Naive thymus-derived CD4-positive, alpha-beta T cell (primary cell): ENCODE data around the gene TM7SF3. TPM values are rescaled to one million over a fixed set of nuclear protein-coding genes. Genes with fewer than 3 reads are reported as not detected.
"Not testable (repeated sequence)": the region's sequence is repeated elsewhere in the genome, so short reads cannot be mapped to it uniquely, and the experiment has no call there.

ENCODE experiments used
- ATAC-seq: fragments of 150-1000 bp; cut with Tn5 transposase; 2 replicates; pipeline ENCODE4 v1.10.0; 2021; ENCODE audit warnings: mild to moderate bottlenecking, moderate library complexity
- CTCF ChIA-PET: fragments of 350-600 bp; sonication (Branson Sonifier 250); formaldehyde crosslinking; loops from one replicate; lab custom pipeline; 2021; ENCODE audit warnings: antibody characterized with exemption; lab: Charles Lee
- POLR2A ChIA-PET: fragments of 350-600 bp; sonication (Branson Sonifier 250); formaldehyde crosslinking; loops from one replicate; lab custom pipeline; 2021; ENCODE audit warnings: antibody characterized with exemption, inconsistent platforms; lab: Charles Lee
- DNase-seq, 9 donors: peaks; one replicate each; pipeline versions ENCODE4 v3.0.0 to v3.0.0-alpha.2; 2020 to 2022; ENCODE audit warnings: mixed read lengths in 1 of 9
- H3K27ac ChIP-seq: one replicate; pipeline ENCODE4 v1.7.0; 2013; ENCODE audit warnings: mild to moderate bottlenecking, low read depth, low read length, moderate library complexity
- H3K27me3 ChIP-seq, 2 donors: one replicate each; pipeline ENCODE4 v1.7.0; 2013; ENCODE audit warnings: low read length in 2 of 2, mild to moderate bottlenecking in 2 of 2, moderate library complexity in 2 of 2; ENCODE audit not compliant: control insufficient read depth in 2 of 2, insufficient read depth in 2 of 2
- H3K36me3 ChIP-seq, 3 experiments: 1 replicate in 2 of 3; 2 replicates in 1 of 3; pipeline ENCODE4 v1.7.0; 2013; ENCODE audit warnings: low read length in 3 of 3, mild to moderate bottlenecking in 3 of 3, moderate library complexity in 1 of 3; ENCODE audit not compliant: insufficient read depth in 3 of 3, control insufficient read depth in 2 of 3
- H3K4me1 ChIP-seq, 2 donors: one replicate each; pipeline ENCODE4 v1.7.0; 2013; ENCODE audit warnings: low read length in 2 of 2, mild to moderate bottlenecking in 2 of 2, moderate library complexity in 1 of 2; ENCODE audit not compliant: control insufficient read depth in 2 of 2, insufficient read depth in 2 of 2
- H3K4me3 ChIP-seq: 2 replicates; pipeline ENCODE4 v1.7.0; 2013; ENCODE audit warnings: mild to moderate bottlenecking, low read length
- H3K9me3 ChIP-seq, 3 experiments: 1 replicate in 2 of 3; 2 replicates in 1 of 3; pipeline ENCODE4 v1.7.0; 2013; ENCODE audit warnings: low read length in 3 of 3; ENCODE audit not compliant: control insufficient read depth in 2 of 3
- H3K27ac Mint-ChIP-seq, 9 donors: one replicate each; pipeline ENCODE4 v1.8.0; 2020 to 2022; ENCODE audit warnings: mixed read lengths in 9 of 9, mild to moderate bottlenecking in 8 of 9, moderate library complexity in 5 of 9, inconsistent platforms in 2 of 9
- H3K27me3 Mint-ChIP-seq, 5 donors: one replicate each; pipeline ENCODE4 v1.8.0; 2021 to 2022; ENCODE audit warnings: mixed read lengths in 5 of 5, mild to moderate bottlenecking in 1 of 5
- H3K36me3 Mint-ChIP-seq, 5 donors: one replicate each; pipeline ENCODE4 v1.8.0; 2020 to 2022; ENCODE audit warnings: mixed read lengths in 5 of 5, mild to moderate bottlenecking in 3 of 5, inconsistent platforms in 1 of 5
- H3K4me1 Mint-ChIP-seq, 7 donors: one replicate each; pipeline ENCODE4 v1.8.0; 2020 to 2022; ENCODE audit warnings: mixed read lengths in 7 of 7, mild to moderate bottlenecking in 3 of 7, inconsistent platforms in 1 of 7
- H3K4me3 Mint-ChIP-seq, 10 donors: one replicate each; pipeline ENCODE4 v1.8.0; 2020 to 2022; ENCODE audit warnings: mild to moderate bottlenecking in 10 of 10, mixed read lengths in 10 of 10, moderate library complexity in 6 of 10, inconsistent platforms in 2 of 10
- H3K9me3 Mint-ChIP-seq, 11 donors: one replicate each; pipeline ENCODE4 v1.8.0; 2020 to 2022; ENCODE audit warnings: mixed read lengths in 11 of 11, mild to moderate bottlenecking in 4 of 11, inconsistent platforms in 1 of 11, moderate library complexity in 1 of 11
- intact Hi-C, 2 donors: fragments of 100-400 bp; cut with micrococcal nuclease; formaldehyde crosslinking; loops; one replicate each; pipeline ENCODE4 v1.15.1; 2023
- polyA plus RNA-seq, 2 donors: library from polyadenylated mRNA; unstranded; fragments of 300-500 nt; fragmentation: Illumina TruSeq; gene quantifications; one replicate each; pipeline ENCODE4 v1.2.3, GENCODE V29; 2021
- total RNA-seq, 6 experiments: library from RNA in 5 of 6; stranded (reverse) in 5 of 6; gene quantifications; 1 replicate in 5 of 6; 2 replicates in 1 of 6; pipeline ENCODE4 v1.2.3 and lab custom pipeline; 2021 to 2026

TM7SF3 gene
- total and polyA plus RNA-seq, 7 experiments from 2014 or later, result 24.4 to 61.7 (median 33.0) TPM

DNA sequence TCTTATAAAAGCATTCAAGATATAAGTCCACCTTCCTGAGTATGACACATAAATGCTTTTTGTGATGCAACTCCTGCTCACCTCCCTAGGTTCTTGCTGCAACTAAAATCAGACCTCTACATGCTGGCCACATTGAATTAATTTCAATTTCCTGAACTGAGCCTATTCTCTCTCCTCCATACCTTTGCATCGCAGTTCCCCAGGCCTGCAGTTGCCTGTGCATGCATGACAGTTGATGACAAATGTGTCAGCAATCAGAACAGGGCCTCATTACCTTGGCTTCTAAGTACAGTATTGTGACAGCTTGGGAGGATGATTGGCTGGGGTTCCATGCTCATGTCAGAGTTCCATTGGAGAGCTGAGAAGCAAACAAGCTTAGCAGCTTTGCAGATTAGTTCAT, 3.9 kb upstream of the TM7SF3 start:
- Histone ChIP-seq H3K9me3 (no peaks in the 10 kb centered on the region), H3K36me3 (no peaks in the 10 kb centered on the region), H3K27me3 (no peaks in the 10 kb centered on the region), H3K4me3 (no peak overlapping the region), H3K4me1 (peaks cover 21 to 23% of the 10 kb centered on the region in 2 donors), H3K27ac (no peak overlapping the region)
- CTCF ChIA-PET, result interaction anchor here (1.3 kb wide), 1 partner anchor 287 kb away, joined by 3 read pairs; no protein-coding TSS in a partner anchor
- Mint-ChIP-seq H3K4me1 (peaks cover 16 to 40% (median 28%) of the 10 kb centered on the region in 7 donors), H3K27ac (no peak overlapping the region), H3K4me3 (no peak overlapping the region), H3K36me3 (peaks cover 0 to 6% (median 0%) of the 10 kb centered on the region in 5 donors), H3K9me3 (peaks cover 0 to 4% (median 0%) of the 10 kb centered on the region in 11 donors), H3K27me3 (peaks cover 0 to 4% (median 0%) of the 10 kb centered on the region in 5 donors)
- DNase-seq, result no peak
- POLR2A ChIA-PET, result no interaction called here
- ATAC-seq, result no peak
- intact Hi-C loops, result loop anchor here in 1 of 2 donors (5.0 to 10.0 kb wide), 2 partner anchors 364 to 903 kb away; no protein-coding TSS in a partner anchor

DNA sequence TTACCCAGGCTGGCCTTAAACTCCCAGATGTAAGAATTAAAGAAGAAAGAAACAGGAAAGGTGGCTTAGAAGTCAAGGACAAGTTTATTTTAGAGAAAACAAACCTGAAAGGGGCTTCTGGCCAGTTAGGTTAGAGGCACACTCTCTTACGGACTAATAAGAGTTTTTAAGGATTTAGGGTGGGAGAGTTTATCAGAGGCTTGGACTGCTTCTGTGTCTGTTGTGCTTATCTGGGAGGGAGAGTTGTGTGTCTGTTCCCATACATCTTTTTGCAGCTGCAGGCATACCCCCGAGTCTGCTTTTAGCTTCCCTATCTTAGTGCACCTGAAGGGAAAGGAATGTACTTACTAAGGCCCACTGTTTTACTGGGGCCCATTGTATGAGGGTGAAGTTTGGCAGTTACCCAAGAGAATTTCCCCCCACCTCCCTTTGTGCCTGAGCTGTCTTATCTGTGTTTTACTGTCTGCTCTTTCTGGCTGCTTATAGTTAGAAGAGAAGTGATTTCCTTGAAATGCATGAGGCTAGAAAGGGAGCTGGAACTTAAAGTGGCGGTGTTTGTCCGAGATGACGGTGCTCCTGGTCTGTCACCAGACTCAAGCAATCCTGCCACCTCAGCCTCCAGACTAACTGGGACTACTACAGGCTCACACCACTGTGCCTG, 3.1 kb upstream of the TM7SF3 start:
- peaks cover 24 to 29% of the 10 kb centered on the region in 2 donors for H3K4me1 ChIP-seq
- POLR2A ChIA-PET, result interaction anchor here (4.7 kb wide), 1 partner anchor 185 kb away, joined by 23 read pairs; the partner anchor contains the start of gene ITPR2
- H3K4me3 ChIP-seq, ATAC-seq, H3K9me3 Mint-ChIP-seq, H3K27ac ChIP-seq, H3K27me3 Mint-ChIP-seq, H3K36me3 ChIP-seq, H3K4me3 Mint-ChIP-seq, H3K27me3 ChIP-seq, H3K36me3 Mint-ChIP-seq, H3K9me3 ChIP-seq, DNase-seq: not testable (repeated sequence)
- Mint-ChIP-seq H3K27ac (peak overlapping the region in 3 of 9 donors; percentile 24 to 41 (median 38)), H3K4me1 (peaks cover 17 to 42% (median 28%) of the 10 kb centered on the region in 7 donors)
- intact Hi-C loops, result loop anchor here in 1 of 2 donors (5.0 to 10.0 kb wide), 2 partner anchors 365 to 902 kb away; no protein-coding TSS in a partner anchor
- CTCF ChIA-PET, result interaction anchor here (1.3 to 3.0 kb wide), 2 partner anchors 123 to 289 kb away, joined by 7 to 22 read pairs; no protein-coding TSS in a partner anchor

DNA sequence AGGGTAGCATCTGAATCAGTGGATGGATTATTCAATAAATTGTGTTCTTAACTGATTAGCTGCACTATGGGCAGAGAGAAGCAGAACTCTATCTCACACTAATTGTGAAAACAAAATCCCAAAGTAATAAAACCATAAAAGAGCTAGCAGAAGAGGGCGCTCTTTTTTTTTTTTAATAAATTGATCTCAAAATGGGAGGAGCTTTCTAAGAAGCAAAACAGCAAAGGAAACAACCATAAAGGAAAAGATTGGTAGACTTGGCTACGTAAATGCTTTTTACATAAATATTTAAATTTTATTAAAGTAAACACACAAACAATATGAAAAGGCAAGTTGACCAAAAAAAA, 1.5 kb upstream of the TM7SF3 start:
- Histone ChIP-seq H3K27me3 (no peaks in the 10 kb centered on the region), H3K4me3 (no peak overlapping the region), H3K4me1 (peaks cover 24 to 29% of the 10 kb centered on the region in 2 donors), H3K27ac (peak overlapping the region; percentile 84), H3K9me3 (no peaks in the 10 kb centered on the region), H3K36me3 (no peaks in the 10 kb centered on the region)
- Mint-ChIP-seq H3K9me3 (no peaks in the 10 kb centered on the region), H3K36me3 (peaks cover 0 to 8% (median 4%) of the 10 kb centered on the region in 5 donors), H3K27me3 (peaks cover 0 to 2% (median 0%) of the 10 kb centered on the region in 5 donors), H3K27ac (peak overlapping the region; percentile 88 to 97 (median 96)), H3K4me3 (peak overlapping the region in 9 of 10 donors; percentile 15 to 97 (median 80)), H3K4me1 (peaks cover 15 to 49% (median 41%) of the 10 kb centered on the region in 7 donors)
- DNase-seq (peak in 6 of 9 donors; percentile 44 to 65 (median 56)), ATAC-seq (no peak)
- intact Hi-C loops, result loop anchor here (1.0 to 10.0 kb wide), 8 partner anchors 43 to 901 kb away; no protein-coding TSS in a partner anchor
- CTCF ChIA-PET, result interaction anchor here (0.6 to 3.0 kb wide), 14 partner anchors 9 to 688 kb away, joined by 3 to 22 read pairs (median 3); partner anchors contain the start of gene ITPR2
- POLR2A ChIA-PET, result interaction anchor here (0.6 to 4.7 kb wide), 9 partner anchors 8 to 301 kb away, joined by 3 to 34 read pairs (median 5); partner anchors contain the start of genes ITPR2, MED21 and STK38L

DNA sequence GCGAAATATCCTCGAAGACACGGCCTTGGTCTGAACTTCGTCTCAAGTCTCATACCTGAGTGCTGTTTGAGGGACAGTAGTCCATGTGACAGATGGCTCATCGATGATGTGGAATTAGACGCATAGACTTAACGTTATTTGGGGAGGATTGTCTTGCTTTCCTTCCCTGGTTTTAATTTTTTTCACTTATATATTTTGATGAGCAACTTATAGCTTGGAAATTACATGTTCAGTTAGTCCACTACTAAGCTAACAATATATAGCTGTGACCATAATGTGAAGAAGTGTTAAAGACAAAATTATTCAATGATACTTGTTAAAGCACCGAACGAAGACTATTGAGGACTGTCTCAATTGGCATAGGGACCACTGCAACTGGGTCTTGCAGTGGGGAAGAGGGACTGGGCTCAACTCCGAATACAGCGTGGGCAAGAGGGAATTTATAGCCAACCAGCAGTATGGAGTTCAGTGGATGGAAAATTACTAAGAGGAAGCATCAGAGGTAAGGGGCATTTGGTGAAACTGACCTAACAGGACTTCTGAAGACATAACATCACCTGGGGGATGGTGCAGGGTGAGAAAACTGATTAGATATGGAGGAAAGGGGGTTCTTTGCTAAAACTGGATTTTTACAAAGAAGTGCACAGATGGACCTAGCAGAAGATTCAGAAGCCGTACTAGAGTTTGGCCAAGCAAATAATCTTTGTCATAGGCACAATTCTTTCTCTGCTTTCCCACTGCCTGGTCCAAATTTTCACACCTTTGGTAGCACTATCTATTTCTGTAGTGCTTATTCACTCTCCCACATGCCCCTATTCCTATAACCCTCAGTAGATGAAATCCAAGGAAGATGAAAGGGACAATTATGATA, 910 bp upstream of the TM7SF3 start:
- ATAC-seq, result no peak
- H3K4me3 Mint-ChIP-seq, result peak overlapping the region; percentile 80 to 97 (median 94)
- H3K27me3 ChIP-seq, result no peaks in the 10 kb centered on the region
- DNase-seq, result no peak
- H3K4me3 ChIP-seq, result peak overlapping the region; percentile 92
- no peaks in the 10 kb centered on the region for H3K36me3 ChIP-seq
- ChIA-PET POLR2A (interaction anchor here (0.7 to 4.7 kb wide), 6 partner anchors 8 to 230 kb away, joined by 3 to 34 read pairs (median 6); partner anchors contain the start of genes ITPR2, MED21 and STK38L), CTCF (interaction anchor here (0.6 to 3.0 kb wide), 17 partner anchors 8 to 291 kb away, joined by 3 to 22 read pairs (median 3); partner anchors contain the start of gene ITPR2)
- H3K27me3 Mint-ChIP-seq, result no peaks in the 10 kb centered on the region
- no peaks in the 10 kb centered on the region for H3K9me3 ChIP-seq
- H3K36me3 Mint-ChIP-seq, result peaks cover 0 to 14% (median 8%) of the 10 kb centered on the region in 5 donors
- peaks cover 24 to 29% of the 10 kb centered on the region in 2 donors for H3K4me1 ChIP-seq
- H3K4me1 Mint-ChIP-seq, result peaks cover 21 to 54% (median 47%) of the 10 kb centered on the region in 7 donors
- H3K9me3 Mint-ChIP-seq, result no peaks in the 10 kb centered on the region
- peak overlapping the region; percentile 84 for H3K27ac ChIP-seq
- H3K27ac Mint-ChIP-seq, result peak overlapping the region; percentile 88 to 97 (median 96)
- intact Hi-C loops, result loop anchor here (1.0 to 10.0 kb wide), 18 partner anchors 7 to 1963 kb away; partner anchors contain the start of genes FGFR1OP2 (in 2 of the 2), ITPR2 (in 2 of the 2), MED21 (in 2 of the 2) and MRPS35 (in 2 of the 2)

DNA sequence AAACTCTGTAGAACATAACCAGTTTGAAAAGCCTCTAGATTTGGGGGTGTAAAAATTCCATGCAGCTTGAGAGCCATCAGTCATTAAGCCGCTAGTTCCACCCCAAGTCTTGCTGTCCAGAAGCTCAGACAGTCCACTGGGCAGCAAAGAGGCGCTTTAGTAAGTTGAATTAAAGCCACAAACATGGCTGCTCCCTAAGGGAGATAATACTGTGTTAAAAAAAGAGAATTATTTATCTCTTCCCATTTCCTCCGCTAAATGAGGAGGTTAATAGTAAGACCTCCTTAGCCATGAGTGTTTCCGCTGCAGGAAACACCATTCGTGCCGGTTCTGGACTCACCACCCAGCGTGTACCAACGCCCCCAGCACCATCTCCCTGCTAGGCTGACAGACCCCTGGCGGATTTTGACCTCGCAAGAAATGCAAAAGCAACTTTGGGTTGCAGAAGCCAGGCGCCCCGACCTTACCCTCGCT, 536 bp downstream of the TM7SF3 start:
- no peaks in the 10 kb centered on the region for H3K36me3 ChIP-seq
- Mint-ChIP-seq H3K9me3 (no peaks in the 10 kb centered on the region), H3K27ac (peak overlapping the region; percentile 88 to 97 (median 96)), H3K27me3 (no peaks in the 10 kb centered on the region), H3K36me3 (peaks cover 0 to 16% (median 10%) of the 10 kb centered on the region in 5 donors), H3K4me1 (peaks cover 24 to 60% (median 53%) of the 10 kb centered on the region in 7 donors), H3K4me3 (peak overlapping the region; percentile 80 to 97 (median 94))
- H3K27me3 ChIP-seq, result no peaks in the 10 kb centered on the region
- H3K9me3 ChIP-seq, result no peaks in the 10 kb centered on the region
- peak overlapping the region; percentile 92 for H3K4me3 ChIP-seq
- ATAC-seq (peak; percentile 0), DNase-seq (no peak)
- ChIA-PET POLR2A (interaction anchor here (0.6 to 4.7 kb wide), 16 partner anchors 10 to 1765 kb away, joined by 3 to 34 read pairs (median 3); partner anchors contain the start of genes ITPR2, MED21 and STK38L), CTCF (interaction anchor here (0.6 to 2.9 kb wide), 8 partner anchors 11 to 521 kb away, joined by 3 to 17 read pairs (median 4); partner anchors contain the start of gene ITPR2)
- H3K27ac ChIP-seq, result peak overlapping the region; percentile 84
- intact Hi-C loops, result loop anchor here (1.0 to 10.0 kb wide), 16 partner anchors 9 to 1961 kb away; partner anchors contain the start of genes FGFR1OP2 (in 2 of the 2), ITPR2 (in 2 of the 2), MED21 (in 2 of the 2) and MRPS35 (in 2 of the 2)
- H3K4me1 ChIP-seq, result peaks cover 24 to 29% of the 10 kb centered on the region in 2 donors
